RWPE1 (cell line): ENCODE results near the gene CLIC6.

ENCODE experiments used
- CTCF ChIA-PET: fragments of 350-600 bp; sonication (Branson Sonifier 250); formaldehyde crosslinking; extraction: SDS; loops from one replicate; lab custom pipeline; 2021; lab: Yijun Ruan, JAX
- POLR2A ChIA-PET: fragments of 400-600 bp; formaldehyde crosslinking; extraction: SDS; loops from one replicate; lab custom pipeline; 2020; ENCODE audit warnings: antibody characterized with exemption; ENCODE audit not compliant: low non-redundant PET; lab: Yijun Ruan, JAX
- DNase-seq: peaks from one replicate; pipeline ENCODE4 v3.0.0; 2012; ENCODE audit warnings: low spot score
- H3K27ac ChIP-seq: fragments of 450-650 bp; 2 replicates; pipeline ENCODE4 v1.5.1; 2017
- TF ChIP-seq, protein P1 (sequence below): fragments of 450-650 bp; conservative IDR thresholded peaks from 2 replicates; pipeline ENCODE4 v1.5.1; 2017; ENCODE audit warnings: low read depth, mild to moderate bottlenecking

The CLIC6 gene

GRCh38 chr21:34724131-34724856 is 55.5 kb downstream of the CLIC6 start:
- ChIA-PET CTCF (no interaction called here), POLR2A (no interaction called here)
- DNase-seq = no peak
- no peak overlapping the region for H3K27ac ChIP-seq
- TF ChIP-seq, protein P1, sequence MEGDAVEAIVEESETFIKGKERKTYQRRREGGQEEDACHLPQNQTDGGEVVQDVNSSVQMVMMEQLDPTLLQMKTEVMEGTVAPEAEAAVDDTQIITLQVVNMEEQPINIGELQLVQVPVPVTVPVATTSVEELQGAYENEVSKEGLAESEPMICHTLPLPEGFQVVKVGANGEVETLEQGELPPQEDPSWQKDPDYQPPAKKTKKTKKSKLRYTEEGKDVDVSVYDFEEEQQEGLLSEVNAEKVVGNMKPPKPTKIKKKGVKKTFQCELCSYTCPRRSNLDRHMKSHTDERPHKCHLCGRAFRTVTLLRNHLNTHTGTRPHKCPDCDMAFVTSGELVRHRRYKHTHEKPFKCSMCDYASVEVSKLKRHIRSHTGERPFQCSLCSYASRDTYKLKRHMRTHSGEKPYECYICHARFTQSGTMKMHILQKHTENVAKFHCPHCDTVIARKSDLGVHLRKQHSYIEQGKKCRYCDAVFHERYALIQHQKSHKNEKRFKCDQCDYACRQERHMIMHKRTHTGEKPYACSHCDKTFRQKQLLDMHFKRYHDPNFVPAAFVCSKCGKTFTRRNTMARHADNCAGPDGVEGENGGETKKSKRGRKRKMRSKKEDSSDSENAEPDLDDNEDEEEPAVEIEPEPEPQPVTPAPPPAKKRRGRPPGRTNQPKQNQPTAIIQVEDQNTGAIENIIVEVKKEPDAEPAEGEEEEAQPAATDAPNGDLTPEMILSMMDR = no peak

DNA sequence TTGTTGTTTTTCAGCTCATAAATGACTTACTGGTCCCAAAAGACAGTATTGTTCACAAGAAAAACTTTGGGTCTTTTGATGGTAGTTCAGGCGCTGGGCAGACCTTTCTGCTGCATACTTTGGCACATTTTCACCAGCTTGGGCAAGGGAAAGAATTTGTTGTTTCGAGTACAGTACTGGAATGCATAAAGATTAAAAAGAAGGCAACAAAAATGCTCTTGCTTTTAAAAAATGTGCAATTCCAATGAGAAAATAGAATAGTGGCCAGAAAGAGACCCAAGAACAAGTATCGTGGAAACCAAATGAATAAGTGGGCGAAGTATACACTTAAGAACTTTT is 56.0 kb downstream of the CLIC6 start:
- DNase-seq = no peak
- ChIA-PET POLR2A (no interaction called here), CTCF (no interaction called here)
- no peak overlapping the region for H3K27ac ChIP-seq
- TF ChIP-seq, protein P1 = no peak

DNA sequence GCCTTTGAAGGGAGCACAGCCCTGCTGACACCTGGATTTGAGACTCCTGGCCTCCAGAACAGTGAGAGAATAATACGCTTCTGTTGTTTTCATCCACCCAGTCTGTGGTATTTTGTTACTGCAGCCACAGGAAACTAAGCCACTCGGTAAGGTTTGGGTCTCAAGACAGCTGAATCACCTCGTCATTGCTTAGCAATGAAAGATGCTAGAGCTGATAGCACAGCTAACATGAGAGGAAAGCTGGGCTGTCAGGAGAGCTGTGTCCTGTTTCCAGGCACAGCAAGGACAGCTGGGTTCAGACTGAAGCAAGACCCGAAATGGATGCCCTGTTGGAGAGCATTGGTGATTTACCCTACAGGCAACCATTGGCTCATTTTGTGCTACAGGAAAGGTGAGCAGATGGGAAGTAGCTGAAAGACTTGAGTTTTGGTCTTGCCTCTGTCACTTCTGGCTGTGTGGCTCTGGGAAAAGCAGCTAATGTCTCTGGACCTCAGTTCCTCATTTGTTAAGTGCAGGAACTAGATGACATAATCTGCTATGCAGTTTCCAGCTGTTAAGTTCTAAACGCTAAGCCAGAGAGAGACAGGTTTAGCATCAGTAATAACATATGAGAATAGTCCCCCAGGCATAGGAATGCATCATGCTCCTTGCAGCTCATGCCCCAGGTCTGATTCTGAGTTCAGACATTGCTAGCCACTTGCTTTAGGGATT is 58.0 kb downstream of the CLIC6 start:
- POLR2A ChIA-PET = no interaction called here
- TF ChIP-seq, protein P1 = no peak
- no peak for DNase-seq
- CTCF ChIA-PET = interaction anchor here (0.5 to 1.6 kb wide), 3 partner anchors 33 to 1326 kb away, joined by 3 to 4 read pairs (median 3); no protein-coding TSS in a partner anchor
- H3K27ac ChIP-seq = no peak overlapping the region

DNA sequence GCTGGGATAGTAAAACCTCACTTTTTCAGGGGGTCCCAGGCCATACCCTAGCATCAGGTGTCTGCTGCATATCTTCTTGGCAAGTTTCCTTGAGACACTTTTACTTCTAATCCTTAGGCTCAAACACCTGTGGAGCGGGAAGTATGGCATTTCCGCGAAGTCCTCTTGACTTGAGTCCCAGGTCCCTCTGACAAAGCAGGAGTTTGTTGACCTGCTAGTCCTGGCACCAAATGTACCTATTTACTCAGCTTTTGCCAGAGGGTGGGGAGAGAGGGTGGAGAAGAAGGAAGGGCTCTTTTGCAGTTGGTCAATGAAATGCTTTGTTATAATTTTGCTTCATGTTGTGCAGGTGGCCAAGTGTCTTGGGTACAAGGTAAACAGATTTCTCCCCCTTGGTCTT is 59.7 kb downstream of the CLIC6 start:
- ChIA-PET POLR2A (no interaction called here), CTCF (no interaction called here)
- DNase-seq = no peak
- H3K27ac ChIP-seq = no peak overlapping the region
- TF ChIP-seq, protein P1 = no peak

DNA sequence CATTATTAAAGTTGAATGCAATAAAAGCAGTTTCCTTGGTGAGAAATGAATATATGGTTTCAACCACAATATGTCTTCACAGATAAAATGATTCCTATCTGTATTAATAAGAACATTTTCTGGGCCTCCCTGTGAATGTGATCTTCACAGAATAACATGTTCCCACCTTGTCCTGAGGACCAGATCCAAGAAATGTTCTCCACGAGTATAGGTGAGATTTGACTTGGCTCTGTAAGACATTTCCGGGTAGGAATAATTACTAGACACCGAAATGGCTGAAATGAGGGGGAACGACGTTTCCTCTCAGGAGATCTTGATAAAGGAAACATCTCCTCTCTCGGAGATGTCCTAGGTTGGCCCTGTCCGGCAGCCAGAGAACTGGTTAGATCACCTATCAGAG is 61.4 kb downstream of the CLIC6 start:
- no peak overlapping the region for H3K27ac ChIP-seq
- ChIA-PET CTCF (interaction anchor here (0.6 kb wide), 1 partner anchor 36 kb away, joined by 3 read pairs; no protein-coding TSS in a partner anchor), POLR2A (no interaction called here)
- no peak for DNase-seq
- TF ChIP-seq, protein P1 = no peak

- ChIA-PET CTCF (interaction anchor here (0.6 kb wide), 1 partner anchor 37 kb away, joined by 3 read pairs; no protein-coding TSS in a partner anchor), POLR2A (no interaction called here)
- DNase-seq = no peak
- TF ChIP-seq, protein P1 = no peak
- no peak overlapping the region for H3K27ac ChIP-seq
Observed at GRCh38 chr21:34730756-34731445, 62.1 kb downstream of the CLIC6 start.
